Mucosa of descending colon (tissue), 3 donors: ENCODE data around the gene ASTN2. TPM values are rescaled to one million over a fixed set of nuclear protein-coding genes. Genes with fewer than 3 reads are reported as not detected.

Experiments used
- ATAC-seq: fragments of 200-7000 bp; cut with Tn5 transposase; one replicate; pipeline ENCODE4 v1.9.1; 2020; ENCODE audit warnings: mild to moderate bottlenecking, moderate library complexity
- DNase-seq, 3 donors: peaks; one replicate each; pipeline ENCODE4 v3.0.0-alpha.2; 2020
- H3K36me3 ChIP-seq: fragments of 200-600 bp; one replicate; pipeline ENCODE4 v1.8.0; 2021; ENCODE audit warnings: low read depth, mild to moderate bottlenecking
- H3K4me1 ChIP-seq: fragments of 200-600 bp; one replicate; pipeline ENCODE4 v1.8.0; 2021; ENCODE audit warnings: low read depth, mild to moderate bottlenecking
- H3K4me3 ChIP-seq: fragments of 200-600 bp; one replicate; pipeline ENCODE4 v1.8.0; 2021; ENCODE audit warnings: mild to moderate bottlenecking
- H3K9me3 ChIP-seq: fragments of 200-600 bp; one replicate; pipeline ENCODE4 v1.8.0; 2021; ENCODE audit warnings: mild to moderate bottlenecking
- intact Hi-C, 2 donors: fragments of 100-400 bp; cut with DNase I in 1 of 2; cut with micrococcal nuclease in 1 of 2; formaldehyde crosslinking; loops; one replicate each; pipeline versions ENCODE4 v1.11.0 to v1.11.1; 2022; cut with DNase I, micrococcal nuclease
- total RNA-seq, 3 donors: library from RNA; stranded (reverse); fragmentation: NEBNext Ultra II Directional in 2 of 3; extraction: Animal tissue kit (Norgen Biotek cat#: 25700) in 2 of 3; gene quantifications; one replicate each; pipeline versions ENCODE4 v1.2.1 to v1.2.4, GENCODE V29; 2021 to 2023
- TF ChIP-seq, protein P1 (sequence below): fragments of 200-600 bp; IDR thresholded peaks from one replicate; pipeline ENCODE4 v1.8.0; 2022; ENCODE audit warnings: antibody characterized with exemption, mild to moderate bottlenecking
- donor health status: DM: no; HTN: no; CAD: no; lungs with moderate emphysema.
- donor health status: DM: no; HTN: no; CAD: no.
- donor health status: DM: no; HTN: yes; CAD: no.

Gene ASTN2
- total RNA-seq, 3 donors from 2014 or later = 3.5 to 6.1 (median 5.4) TPM

DNA sequence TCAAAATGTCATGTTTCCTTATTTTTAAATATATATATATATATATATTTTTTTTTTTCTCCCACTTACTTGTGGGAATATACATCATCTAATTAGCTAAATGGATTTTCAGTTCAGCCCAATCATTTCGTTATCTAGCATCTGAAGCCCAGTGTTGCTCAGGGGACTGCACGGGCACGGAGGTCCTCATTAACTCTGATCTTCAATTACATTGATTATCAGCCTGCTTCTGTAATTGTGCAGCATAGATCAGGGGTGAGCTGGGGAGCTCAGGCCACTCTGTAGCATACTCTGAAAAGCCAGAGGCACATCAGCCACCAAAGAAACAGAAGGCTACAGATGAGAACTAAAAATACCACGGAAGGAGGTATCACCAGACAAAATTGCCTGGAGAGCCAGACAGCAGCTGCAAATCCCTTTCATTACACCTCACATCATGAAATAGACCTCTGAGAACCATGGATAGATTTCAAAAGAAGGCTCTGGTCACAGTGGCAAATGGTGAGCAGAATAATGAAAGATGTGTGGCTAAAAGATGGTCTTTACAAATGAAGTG lies 401.3 kb downstream of the ASTN2 start:
- ATAC-seq (no peak), DNase-seq (no peak)
- TF ChIP-seq, protein P1, sequence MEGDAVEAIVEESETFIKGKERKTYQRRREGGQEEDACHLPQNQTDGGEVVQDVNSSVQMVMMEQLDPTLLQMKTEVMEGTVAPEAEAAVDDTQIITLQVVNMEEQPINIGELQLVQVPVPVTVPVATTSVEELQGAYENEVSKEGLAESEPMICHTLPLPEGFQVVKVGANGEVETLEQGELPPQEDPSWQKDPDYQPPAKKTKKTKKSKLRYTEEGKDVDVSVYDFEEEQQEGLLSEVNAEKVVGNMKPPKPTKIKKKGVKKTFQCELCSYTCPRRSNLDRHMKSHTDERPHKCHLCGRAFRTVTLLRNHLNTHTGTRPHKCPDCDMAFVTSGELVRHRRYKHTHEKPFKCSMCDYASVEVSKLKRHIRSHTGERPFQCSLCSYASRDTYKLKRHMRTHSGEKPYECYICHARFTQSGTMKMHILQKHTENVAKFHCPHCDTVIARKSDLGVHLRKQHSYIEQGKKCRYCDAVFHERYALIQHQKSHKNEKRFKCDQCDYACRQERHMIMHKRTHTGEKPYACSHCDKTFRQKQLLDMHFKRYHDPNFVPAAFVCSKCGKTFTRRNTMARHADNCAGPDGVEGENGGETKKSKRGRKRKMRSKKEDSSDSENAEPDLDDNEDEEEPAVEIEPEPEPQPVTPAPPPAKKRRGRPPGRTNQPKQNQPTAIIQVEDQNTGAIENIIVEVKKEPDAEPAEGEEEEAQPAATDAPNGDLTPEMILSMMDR = no peak
- Histone ChIP-seq H3K36me3 (no peaks in the 10 kb centered on the region), H3K4me1 (no peaks in the 10 kb centered on the region), H3K4me3 (no peak overlapping the region), H3K9me3 (no peaks in the 10 kb centered on the region)
- intact Hi-C loops = no loop called here

DNA sequence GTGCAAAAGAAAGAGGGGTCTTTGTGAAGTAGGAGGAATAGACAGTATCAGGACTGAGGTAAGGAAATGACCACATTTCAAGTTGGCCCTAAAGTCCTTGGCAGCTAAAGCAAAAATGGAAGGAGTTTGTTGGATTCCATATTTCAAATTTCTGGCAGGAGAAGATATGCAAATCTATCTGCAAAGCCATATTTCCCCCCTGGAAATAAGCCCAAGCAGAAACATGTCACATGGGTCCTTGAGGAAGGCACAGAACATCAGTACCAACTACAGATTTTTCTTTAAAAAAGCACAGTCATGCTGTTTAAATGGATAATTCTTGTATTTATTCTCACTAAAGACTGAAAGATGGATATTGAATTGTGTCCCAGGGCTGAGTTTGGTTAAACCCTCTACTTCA lies 404.8 kb downstream of the ASTN2 start:
- no peaks in the 10 kb centered on the region for H3K36me3 ChIP-seq
- H3K9me3 ChIP-seq = no peaks in the 10 kb centered on the region
- no peak overlapping the region for H3K4me3 ChIP-seq
- intact Hi-C loops = no loop called here
- no peak for ATAC-seq
- TF ChIP-seq, protein P1 = no peak
- DNase-seq = no peak
- H3K4me1 ChIP-seq = no peaks in the 10 kb centered on the region

DNA sequence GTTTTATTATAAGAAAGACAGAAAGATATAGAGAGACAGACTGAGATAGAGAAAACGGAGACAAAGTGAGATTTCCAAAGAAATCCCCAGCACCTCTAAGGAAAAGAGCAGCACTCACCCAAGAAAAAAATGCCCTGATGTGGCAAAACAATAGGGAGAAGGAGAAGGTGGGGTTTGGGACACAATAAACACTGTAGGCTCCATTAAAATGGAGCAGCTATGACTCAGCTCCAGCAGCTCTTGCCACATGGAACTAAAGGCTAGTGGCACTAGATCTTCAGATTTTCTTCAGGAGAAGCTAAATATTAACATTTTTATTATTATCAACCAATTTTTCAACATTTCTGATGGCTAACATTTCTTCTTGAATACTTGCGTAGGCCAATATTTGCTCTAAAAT lies 406.0 kb downstream of the ASTN2 start:
- no peaks in the 10 kb centered on the region for H3K4me1 ChIP-seq
- ATAC-seq (no peak), DNase-seq (no peak)
- TF ChIP-seq, protein P1 = no peak
- intact Hi-C loops = no loop called here
- H3K4me3 ChIP-seq = no peak overlapping the region
- no peaks in the 10 kb centered on the region for H3K9me3 ChIP-seq
- H3K36me3 ChIP-seq = no peaks in the 10 kb centered on the region

DNA sequence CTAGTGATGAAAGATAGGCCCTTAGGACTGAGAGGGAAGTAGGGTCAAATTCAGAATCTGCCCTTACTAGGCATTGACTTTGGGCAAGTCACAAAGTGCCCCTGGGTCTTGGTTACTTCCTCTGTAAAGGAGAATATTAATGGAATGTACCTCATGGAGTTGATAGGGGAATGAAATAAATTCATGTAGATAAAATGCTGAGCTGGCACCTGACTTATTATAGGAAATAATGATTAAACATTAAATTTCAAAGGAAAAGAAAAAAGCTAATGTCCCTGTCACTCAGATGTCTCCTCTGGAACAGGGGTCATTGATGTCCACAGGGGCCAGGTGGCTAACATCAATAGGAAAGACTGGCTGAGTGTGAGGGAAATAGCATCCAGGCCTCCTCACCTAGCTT lies 406.4 kb downstream of the ASTN2 start:
- no peak for DNase-seq
- ATAC-seq = no peak
- TF ChIP-seq, protein P1 = no peak
- intact Hi-C loops = no loop called here
- H3K4me1 ChIP-seq = no peaks in the 10 kb centered on the region
- no peak overlapping the region for H3K4me3 ChIP-seq
- no peaks in the 10 kb centered on the region for H3K9me3 ChIP-seq
- no peaks in the 10 kb centered on the region for H3K36me3 ChIP-seq

DNA sequence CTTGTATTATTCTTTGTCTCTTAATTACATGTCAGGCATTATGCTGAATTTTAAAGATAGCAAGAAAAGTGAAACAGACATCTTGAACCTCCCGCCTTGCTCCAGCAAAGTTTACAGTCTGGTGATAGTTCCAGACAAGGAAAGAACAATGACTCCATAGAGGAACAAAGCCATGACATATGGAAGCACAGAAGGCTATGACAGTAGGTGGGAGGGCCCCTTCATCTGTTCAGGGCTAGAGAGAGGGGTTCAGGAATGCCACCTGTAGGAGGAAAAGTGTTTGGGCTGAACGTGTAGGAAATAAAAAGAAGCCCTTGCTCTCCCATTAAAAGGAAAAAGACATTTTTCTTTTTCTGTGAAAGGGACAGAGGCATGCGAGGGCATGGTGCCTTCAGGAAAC lies 412.2 kb downstream of the ASTN2 start:
- intact Hi-C loops = no loop called here
- ATAC-seq (no peak), DNase-seq (no peak)
- Histone ChIP-seq H3K4me1 (no peaks in the 10 kb centered on the region), H3K9me3 (no peaks in the 10 kb centered on the region), H3K36me3 (no peaks in the 10 kb centered on the region), H3K4me3 (no peak overlapping the region)
- TF ChIP-seq, protein P1 = no peak

DNA sequence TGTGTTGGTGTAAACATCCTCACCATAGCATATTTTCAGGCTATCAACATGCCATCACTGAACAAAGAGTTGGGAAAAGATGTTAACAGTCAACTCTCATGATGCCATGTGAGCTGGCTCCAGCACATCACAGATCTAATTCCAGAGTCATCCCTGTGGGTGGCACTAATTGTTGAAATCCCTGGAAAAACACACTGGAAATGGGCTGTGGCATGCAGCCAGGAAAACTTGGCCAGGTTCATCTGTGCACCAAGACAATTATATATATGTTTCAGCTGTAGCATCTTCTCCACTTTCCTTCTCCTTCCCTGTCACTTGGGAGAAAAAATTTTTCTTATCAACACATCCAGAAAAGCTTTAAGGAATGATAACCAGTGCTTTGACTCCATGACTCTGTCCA lies 414.0 kb downstream of the ASTN2 start:
- H3K36me3 ChIP-seq = no peaks in the 10 kb centered on the region
- DNase-seq (no peak), ATAC-seq (no peak)
- no peak overlapping the region for H3K4me3 ChIP-seq
- intact Hi-C loops = no loop called here
- TF ChIP-seq, protein P1 = no peak
- H3K9me3 ChIP-seq = no peaks in the 10 kb centered on the region
- H3K4me1 ChIP-seq = no peaks in the 10 kb centered on the region
